GM18951 (cell line): Measurements from ENCODE around the gene MCUB.

Source experiments
- POLR2A ChIP-seq: IDR thresholded peaks from 4 replicates; pipeline ENCODE4 v1.6.1; 2011; ENCODE audit warnings: mild to moderate bottlenecking; ENCODE audit not compliant: insufficient read length, insufficient read depth; ENCODE audit errors: extremely low read depth
- in situ Hi-C: fragments of 300-500 bp; cut with MboI; formaldehyde crosslinking; loops from one replicate; pipeline ENCODE4 v1.12.0; 2022; ENCODE audit warnings: low sequenced_read_pairs, mixed read lengths, inconsistent platforms; ENCODE audit not compliant: unreplicated experiment

MCUB gene

GRCh38 chr4:109690690-109691410, 130.8 kb downstream of the MCUB start:
- TF ChIP-seq POLR2A, result no peak
- in situ Hi-C loops, result no loop called here

- in situ Hi-C loops, result no loop called here
- TF ChIP-seq POLR2A, result no peak
Measured at GRCh38 chr4:109691411-109691920, 131.4 kb downstream of the MCUB start.

GRCh38 chr4:109698656-109699055, 138.6 kb downstream of the MCUB start:
- TF ChIP-seq POLR2A, result no peak
- in situ Hi-C loops, result no loop called here

DNA sequence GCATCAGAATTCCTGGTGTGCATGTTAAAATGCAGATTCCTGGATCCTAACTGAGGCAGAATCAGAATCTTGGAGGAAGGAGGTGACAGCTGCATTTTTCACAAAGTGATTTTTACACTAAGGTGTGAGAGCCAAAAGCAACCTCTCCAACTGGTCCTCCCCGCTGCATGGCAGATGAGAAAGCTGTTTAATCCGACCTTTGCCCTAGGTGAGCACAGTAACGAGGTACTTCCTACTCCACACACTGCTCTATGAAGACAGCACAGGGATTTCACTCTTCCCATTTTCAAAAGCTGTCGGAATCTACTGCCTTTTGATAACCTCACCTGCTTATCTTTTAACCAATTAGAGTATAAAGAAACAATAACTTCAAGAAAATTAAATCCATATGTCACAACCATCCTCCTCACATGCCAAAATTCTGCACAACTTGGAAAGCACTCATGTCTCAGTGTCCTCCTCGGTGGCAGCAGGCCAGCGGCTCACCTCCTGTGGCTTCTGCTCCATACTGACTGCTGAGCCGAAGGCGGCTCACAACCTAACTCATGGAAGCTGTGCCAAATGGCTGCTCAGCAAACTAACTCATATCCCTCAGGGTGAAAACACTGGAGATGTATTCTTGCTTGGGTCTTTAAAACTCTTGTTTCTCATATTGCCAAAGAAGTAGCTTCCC, 139.6 kb downstream of the MCUB start:
- in situ Hi-C loops, result no loop called here
- no peak for TF ChIP-seq POLR2A

DNA sequence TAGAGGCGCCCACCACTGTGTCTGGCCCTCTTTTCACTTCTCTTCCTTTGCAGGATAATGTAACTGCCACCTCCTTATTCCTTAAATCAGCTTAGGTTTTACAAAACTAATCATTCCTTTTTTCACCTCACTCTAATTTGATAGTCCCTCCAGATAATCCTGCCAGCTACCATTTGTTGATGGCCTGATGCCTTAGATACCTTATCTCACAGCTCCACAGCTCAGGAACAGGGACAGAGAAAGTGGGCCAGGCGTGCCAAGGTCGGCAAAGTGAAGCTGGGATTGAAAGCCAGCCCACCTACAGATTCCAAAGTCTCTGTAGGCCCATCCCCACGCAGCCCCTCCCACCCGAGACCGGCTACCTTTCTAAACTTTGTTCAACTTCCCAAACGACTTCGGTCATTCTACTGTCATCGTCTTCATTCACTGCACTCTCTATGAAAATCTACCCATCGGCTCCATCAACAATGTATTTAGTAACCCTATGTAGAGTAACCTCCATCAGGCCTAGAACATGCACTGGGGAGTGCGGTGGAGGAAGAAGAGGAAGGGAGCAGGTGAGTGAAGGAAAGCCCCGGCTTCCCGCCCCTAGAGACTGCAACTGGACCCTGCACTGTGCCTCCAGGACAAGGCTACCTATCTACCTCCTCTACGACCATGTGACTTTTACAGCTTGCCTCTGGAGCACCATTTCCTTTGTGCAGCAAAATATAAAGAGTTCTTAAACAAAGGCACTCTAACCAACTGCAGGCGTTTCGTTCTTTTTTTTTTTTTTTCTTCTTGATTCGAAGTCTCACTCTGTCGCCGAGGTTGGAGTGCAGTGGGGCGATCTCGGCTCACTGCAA, 141.7 kb downstream of the MCUB start:
- in situ Hi-C loops, result no loop called here
- no peak for TF ChIP-seq POLR2A

- TF ChIP-seq POLR2A, result peak; percentile 73
- in situ Hi-C loops, result no loop called here
Measured at GRCh38 chr4:109702950-109703663, 143.1 kb downstream of the MCUB start, which contains the start of gene CASP6. CASP6 (minus strand) TSS chr4:109703445; CDS start chr4:109703395, 50 bp downstream.

GRCh38 chr4:109703664-109704361, 143.8 kb downstream of the MCUB start:
- TF ChIP-seq POLR2A, result no peak
- in situ Hi-C loops, result no loop called here

DNA sequence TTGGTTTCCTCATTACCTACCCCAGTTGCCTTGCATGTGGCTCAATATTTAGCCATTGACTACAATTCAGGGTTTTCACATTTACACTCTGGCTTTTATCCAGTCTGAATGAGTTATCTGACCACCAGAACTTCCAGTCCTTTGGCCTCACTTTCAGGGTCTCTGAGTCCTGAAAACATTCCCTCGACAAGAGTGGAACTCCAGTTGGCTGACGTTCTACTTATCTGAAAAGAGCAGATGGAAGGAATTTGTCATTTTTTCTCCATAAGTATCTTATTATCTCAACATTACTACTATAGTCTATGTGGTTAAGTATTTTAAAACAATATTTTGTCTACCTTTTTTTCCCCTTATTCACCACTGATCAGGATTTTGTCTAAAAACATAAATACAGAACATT, 148.4 kb downstream of the MCUB start:
- TF ChIP-seq POLR2A, result no peak
- in situ Hi-C loops, result no loop called here

GRCh38 chr4:109708990-109709389, 148.9 kb downstream of the MCUB start:
- in situ Hi-C loops, result no loop called here
- TF ChIP-seq POLR2A, result no peak

GRCh38 chr4:109713500-109713899, 153.5 kb downstream of the MCUB start:
- no peak for TF ChIP-seq POLR2A
- in situ Hi-C loops, result no loop called here

GRCh38 chr4:109718759-109719158, 158.7 kb downstream of the MCUB start:
- in situ Hi-C loops, result no loop called here
- no peak for TF ChIP-seq POLR2A

GRCh38 chr4:109719604-109720003, 159.6 kb downstream of the MCUB start:
- no peak for TF ChIP-seq POLR2A
- in situ Hi-C loops, result no loop called here

- no peak for TF ChIP-seq POLR2A
Measured at GRCh38 chr4:109721033-109721432, 161.0 kb downstream of the MCUB start.

More at GRCh38 chr4:109721033-109721432, 161.0 kb downstream of the MCUB start:
- in situ Hi-C loops, result no loop called here
